ENCODE data around the gene GRIK5. TPM values are rescaled to one million over a fixed set of nuclear protein-coding genes. Genes with fewer than 3 reads are reported as not detected.
"Not testable (repeated sequence)": the region's sequence is repeated elsewhere in the genome, so short reads cannot be mapped to it uniquely, and the experiment has no call there.

Gene GRIK5
- total RNA-seq, 2 experiments from 2014 or later, result 0.59 TPM

DNA sequence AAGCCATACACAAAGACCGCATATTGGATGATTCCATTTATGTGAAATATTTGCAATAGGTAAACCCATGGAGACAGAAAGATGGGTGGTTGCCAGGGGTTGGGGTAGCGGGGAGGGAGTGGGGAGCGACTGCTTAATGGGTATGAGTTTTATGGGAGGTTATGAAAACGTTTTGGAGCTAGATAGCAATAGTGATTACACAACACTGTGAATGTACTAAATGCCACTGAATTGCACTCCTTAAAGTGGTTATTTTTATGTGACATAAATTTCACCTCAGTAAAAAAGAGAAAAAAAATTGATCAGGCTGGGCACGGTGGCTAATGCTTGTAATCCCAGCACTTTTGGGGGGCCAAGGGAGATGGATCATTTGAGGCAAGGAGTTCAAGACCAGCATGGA lies 36.6 kb downstream of the GRIK5 start:
- POLR2A ChIA-PET, result no interaction called here
- CTCF ChIA-PET, result interaction anchor here (0.6 to 0.7 kb wide), 2 partner anchors 16 to 93 kb away, joined by 3 read pairs; no protein-coding TSS in a partner anchor

DNA sequence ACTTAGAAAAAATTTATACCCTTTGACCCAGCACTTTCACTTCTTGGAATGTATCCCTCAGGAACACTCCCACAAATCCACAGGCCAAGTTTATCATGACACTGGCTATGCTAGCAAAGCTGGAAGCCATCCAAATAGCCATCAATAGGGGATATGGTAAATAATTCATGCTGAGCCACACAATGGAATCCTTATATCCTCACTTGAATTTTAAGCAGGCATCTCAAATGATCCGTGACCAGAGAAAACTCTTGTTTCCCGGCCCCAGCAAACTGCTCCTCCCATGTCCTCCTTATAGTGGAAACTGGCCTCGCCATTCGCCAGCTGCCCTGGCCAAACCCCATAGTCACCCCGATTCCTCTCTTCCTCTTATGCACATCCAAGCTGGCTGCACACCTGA lies 37.6 kb downstream of the GRIK5 start:
- ChIA-PET CTCF (no interaction called here), POLR2A (no interaction called here)

DNA sequence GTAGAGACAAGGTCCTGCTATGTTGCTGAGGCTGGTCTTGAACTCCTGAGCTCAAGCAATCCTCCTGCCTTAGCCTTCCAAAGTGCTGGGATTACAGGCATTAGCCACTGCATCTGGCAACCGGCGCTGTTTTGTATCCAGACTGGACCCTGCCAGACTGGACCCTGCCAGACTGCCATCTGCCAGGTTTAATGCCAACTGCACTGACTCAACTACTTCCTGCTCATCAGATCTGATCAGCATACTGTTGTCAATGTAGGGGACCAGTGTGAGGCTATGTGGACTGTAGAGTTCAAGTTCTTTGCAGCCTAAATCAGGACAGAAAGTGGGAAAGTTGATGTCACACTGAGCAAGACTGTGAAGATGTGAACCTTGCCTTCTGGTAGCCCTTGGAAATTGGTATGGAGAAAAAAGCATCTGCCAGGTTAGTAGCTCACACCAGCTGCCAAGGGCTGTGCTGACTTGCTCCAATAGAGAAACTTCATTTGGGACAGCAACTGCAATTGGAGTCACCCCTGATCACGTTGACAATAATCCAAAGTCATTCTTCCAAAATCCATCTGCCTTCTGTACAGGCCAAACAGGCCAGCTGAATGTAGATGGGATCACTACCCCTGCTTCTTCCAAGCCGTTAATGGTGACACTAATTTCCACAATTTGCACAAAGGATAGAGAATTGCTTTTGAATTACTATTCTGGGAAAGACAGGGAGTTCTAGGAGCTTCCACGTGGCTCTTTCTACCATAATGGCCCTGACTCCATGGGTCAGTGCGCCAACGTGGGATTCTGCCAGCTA lies 39.2 kb downstream of the GRIK5 start:
- CTCF ChIA-PET, result interaction anchor here (1.0 kb wide), 1 partner anchor 61 kb away, joined by 3 read pairs; no protein-coding TSS in a partner anchor
- POLR2A ChIA-PET, result no interaction called here

DNA sequence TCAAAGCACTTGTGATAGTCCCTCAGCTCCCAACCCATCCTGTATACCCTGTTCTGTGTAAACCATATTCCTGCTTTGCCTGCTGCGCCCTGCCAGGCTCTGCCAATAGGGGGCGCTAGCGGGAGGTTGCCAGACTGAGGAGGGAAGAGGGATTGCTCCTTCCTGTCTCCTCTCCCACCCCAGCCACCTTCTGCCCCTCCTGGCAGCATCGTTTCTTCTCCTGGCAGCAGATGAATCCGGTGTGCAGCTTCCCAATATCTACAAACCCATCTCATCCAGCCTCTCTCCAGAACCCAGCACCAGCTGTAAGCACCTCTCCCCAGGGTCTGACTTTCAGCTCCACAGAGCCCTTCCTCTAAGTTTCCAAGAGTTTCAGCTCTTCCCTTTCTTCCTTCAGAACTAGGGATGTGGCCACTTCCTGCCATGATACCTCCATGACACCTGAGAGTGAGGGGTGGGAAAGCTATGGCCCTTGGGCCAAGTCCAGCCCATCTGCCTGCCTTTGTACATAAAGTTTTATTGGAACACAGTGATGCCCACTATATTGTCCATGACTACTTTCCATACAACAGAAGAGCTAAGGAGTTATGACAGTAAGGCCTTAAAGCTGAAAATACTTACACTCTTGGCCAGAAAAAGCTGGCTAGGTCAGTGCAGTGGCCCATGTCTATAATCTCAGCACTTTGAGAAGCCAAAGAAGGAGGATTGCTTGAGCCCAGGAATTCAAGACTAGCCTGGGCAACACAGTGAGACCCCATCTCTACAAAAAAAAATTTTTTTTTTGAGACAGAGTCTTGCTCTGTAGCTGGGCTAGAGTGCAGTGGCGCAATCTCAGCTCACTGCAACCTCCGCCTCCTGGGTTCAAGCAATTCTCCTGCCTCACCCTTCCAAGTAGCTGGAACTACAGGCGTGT lies 41.4 kb downstream of the GRIK5 start:
- ChIA-PET POLR2A (interaction anchor here (0.6 kb wide), 2 partner anchors 22 to 153 kb away, joined by 3 read pairs; no protein-coding TSS in a partner anchor), CTCF (interaction anchor here (0.6 to 1.2 kb wide), 3 partner anchors 13 to 1126 kb away, joined by 3 to 5 read pairs (median 5); no protein-coding TSS in a partner anchor)

DNA sequence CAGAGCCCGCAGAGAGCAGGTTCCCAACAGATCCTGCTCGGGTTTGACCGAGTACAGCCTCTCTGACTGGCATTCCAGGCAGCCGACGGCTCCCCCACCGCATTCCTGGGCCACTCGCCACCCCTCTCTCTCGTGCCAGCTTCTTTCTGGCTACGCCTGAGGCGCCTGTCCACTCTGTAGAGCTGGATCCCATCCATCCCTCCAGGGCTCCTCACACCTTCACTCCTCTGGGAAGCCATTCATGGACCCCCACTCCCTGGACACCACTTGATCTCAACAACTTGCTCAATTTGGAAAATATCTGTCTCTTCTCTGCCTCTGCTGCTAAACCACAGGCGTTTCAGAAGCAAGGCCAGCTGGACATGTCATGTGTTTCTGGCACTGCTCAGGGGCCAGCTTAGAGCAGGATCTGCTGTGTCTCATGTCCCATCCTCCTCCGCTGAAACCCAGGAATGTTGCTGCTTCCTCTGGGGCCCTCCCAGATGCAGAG lies 45.3 kb downstream of the GRIK5 start:
- ChIA-PET POLR2A (no interaction called here), CTCF (no interaction called here)

DNA sequence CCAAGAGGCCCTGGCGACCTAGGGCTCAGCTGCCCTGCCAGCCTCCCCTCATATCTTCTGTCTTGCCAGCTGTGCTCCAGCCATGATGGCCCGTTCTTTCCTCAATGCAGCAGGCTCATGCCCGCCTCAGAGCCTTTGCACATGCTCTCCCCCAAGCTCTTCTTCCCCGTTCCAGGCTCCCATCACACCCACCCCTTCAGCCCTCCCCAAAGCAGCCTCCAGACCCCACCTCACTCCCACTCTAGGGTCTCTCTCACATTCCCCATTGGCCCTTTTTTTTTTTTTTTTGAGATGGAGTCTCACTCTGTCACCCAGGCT lies 46.1 kb downstream of the GRIK5 start:
- POLR2A ChIA-PET, result no interaction called here
- CTCF ChIA-PET, result no interaction called here

DNA sequence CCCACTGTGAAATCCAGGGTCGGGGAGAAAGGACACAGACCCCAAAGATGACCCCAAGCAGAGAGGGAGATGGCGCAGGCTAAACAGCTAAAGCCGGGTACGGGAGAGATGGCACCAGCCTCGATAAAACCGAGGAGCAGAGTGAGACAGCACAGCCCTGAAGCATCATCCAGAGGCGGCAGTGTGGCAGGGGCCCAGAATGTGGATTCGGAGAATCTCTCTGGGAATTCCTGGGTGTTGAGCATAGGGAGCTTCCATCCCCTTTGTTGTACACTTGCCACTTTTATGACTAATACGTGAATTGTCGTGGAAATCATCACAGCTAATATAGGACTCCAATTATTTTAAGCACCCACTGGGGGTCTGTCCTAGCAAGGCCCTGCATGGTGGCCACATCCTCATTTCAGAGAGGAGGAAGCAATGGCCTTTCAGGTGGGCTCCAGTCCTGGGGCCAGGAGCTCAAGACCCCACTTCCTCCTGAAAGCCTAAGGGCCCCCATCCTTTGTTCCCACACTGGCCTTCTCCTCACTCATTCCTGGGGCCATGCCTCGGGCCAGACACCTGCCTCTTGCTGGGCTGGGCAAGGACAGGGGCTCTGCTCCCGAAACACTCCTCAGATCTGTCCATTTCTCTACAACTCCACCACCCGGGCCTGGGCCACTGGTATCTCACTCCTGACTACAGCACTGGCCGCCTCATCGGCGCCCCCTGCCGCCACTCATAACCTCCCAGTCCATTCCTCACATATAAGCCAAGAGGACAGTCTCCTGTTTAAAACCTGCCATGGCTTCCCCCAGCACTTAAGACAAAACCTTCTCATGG lies 46.7 kb downstream of the GRIK5 start:
- POLR2A ChIA-PET, result no interaction called here
- CTCF ChIA-PET, result interaction anchor here (0.7 kb wide), 1 partner anchor 33 kb away, joined by 3 read pairs; no protein-coding TSS in a partner anchor

DNA sequence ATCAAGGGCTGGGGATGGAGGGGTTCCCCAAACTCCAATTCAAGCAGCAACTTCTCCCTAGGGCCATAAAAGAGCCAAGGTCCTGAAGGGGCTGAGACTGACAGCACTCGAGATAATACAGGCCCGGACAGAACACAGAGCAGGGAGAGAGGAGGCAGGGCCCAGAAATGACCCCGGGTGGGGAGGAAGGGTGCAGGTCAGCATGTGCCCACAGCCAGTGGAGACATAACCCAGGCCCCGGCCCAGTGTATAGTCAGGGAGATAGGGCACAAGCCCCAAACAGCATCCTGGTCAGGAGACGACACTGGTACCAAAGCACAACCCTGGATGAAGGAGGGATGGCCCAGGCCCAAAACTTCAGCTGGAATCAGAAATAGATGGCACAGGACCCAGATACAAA lies 47.4 kb downstream of the GRIK5 start:
- CTCF ChIA-PET, result interaction anchor here (0.7 kb wide), 1 partner anchor 33 kb away, joined by 3 read pairs; no protein-coding TSS in a partner anchor
- POLR2A ChIA-PET, result no interaction called here

DNA sequence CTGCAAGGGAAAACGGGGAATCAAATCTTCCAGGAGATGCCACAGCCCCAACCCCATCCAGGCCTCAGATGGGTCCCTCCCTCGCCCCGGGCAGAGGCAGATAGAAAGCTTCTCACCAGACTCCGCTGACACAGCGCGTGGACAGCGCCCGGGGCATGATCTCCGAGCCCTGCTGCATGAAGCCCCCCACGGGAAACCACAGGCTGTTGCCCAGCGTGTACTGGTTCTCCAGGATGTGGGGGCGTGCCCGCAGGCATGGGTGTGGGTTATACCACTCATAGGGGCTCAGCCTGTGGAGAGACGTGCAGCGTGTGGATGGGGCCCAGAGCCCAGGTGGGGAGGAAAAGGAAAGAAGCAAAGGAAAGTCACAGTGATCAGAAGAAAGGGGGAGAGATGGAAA lies 48.8 kb downstream of the GRIK5 start:
- ChIA-PET CTCF (no interaction called here), POLR2A (no interaction called here)

DNA sequence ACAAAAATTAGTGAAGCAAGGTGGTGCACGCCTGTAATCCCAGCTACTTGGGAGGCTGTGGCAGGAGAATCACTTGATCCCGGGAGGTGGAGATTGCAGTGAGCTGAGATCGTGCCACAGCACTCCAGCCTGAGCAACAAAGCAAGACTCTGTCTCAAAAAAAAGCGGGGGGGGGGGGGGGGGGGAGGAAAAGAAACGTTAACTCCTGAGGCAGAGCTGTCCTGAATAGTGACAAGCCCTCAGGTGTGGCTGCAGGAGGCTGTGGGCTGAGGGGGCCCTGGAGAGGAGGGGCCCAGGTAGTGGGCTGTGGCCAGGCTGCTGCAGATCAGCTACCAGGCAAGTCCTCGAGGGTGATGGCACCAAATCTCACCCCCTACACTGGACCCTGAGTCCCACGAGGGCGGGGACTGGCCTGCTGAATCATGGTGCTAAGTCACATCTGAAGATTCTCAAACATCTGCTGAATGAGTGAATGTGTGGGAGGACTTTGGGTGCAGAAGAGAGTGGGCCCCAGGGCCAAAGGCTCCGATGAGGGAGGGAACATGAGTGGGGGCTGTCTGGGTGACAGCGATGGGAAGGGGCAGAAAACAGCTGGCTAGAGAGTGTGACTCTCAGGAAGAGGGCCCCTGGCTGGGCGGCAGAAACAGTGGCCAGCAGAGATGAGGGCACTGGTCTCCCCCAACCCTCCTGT lies 51.4 kb downstream of the GRIK5 start:
- ChIA-PET POLR2A (interaction anchor here (0.6 kb wide), 1 partner anchor 328 kb away, joined by 6 read pairs; no protein-coding TSS in a partner anchor), CTCF (no interaction called here)

DNA sequence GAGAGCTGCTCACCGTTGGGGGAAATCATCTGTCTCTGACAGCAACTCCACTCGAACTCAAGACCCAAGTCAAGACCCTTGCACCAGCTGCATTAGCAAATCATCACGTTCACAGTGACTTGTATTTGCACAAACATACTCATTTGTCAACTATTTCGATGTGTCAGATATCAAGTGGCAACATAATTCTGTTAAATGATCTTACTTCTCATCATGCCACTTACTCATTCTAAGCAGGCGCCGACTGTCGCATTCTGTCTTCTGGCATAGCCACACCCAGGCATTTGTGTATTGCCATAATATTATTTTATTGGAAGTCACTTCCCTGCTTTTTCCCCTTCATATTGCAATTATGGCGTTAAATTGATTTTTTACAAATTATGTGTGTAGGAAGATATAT lies 53.0 kb downstream of the GRIK5 start:
- POLR2A ChIA-PET, result no interaction called here
- CTCF ChIA-PET, result no interaction called here

DNA sequence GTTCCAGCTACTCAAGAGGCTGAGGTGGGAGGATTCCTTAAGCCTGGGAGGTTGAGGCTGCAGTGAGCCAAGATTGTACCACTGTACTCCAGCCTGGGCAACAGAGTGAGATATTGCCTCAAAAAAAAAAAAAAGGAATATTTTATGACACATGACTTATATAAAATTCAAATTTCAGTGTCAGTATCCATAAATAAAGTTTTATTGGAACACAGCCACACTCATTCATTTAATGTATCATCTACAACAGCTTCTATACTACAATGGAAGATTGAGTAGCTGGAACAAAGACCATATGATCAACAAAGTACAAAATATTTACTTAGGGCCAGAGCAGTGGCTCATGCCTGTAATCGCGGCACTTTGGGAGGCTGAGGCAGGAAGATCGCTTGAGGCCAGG lies 57.3 kb downstream of the GRIK5 start:
- CTCF ChIA-PET, result interaction anchor here (1.2 kb wide), 1 partner anchor 22 kb away, joined by 3 read pairs; no protein-coding TSS in a partner anchor
- POLR2A ChIA-PET, result not testable (repeated sequence)

DNA sequence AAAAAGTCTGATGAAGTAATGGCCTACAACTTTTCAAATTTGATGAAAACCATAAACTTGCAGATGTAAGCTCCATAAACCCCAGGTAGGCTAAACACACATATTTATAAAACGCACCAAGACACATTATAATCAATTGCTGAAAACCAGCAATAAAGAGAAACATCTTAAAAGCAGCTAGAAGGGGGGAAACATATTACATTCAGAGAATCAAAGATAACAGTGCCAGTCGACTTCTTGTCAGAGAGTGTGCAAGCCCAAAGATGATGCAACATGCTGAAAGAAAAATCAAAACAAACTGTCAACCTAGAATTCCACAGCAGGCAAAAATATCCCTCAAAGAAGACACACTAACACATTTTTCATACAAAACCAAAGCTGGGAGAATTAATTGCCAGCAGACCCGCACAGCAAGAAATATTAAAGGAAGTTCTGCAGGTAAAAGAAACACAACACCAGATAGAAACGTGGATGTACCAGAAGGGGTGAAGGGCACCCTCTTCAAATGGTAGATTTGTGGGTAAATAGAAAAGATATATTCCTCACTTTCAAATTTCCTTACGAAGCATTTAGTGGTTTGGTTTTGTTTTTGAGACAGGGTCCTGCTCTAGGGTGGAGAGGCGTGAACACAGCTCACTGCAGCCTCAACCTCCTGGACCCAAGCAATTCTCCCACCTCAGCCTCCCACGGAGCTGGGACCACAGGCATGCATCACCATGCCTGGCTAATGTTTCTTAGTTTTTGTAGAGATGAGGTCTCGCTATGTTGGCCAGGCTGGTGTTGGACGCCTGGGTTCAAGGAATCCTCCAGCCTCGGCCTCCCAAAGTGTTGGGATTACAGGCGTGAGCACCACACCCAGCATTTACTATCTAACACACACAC lies 59.5 kb downstream of the GRIK5 start:
- ChIA-PET POLR2A (no interaction called here), CTCF (interaction anchor here (1.8 kb wide), 1 partner anchor 17 kb away, joined by 5 read pairs; no protein-coding TSS in a partner anchor)

DNA sequence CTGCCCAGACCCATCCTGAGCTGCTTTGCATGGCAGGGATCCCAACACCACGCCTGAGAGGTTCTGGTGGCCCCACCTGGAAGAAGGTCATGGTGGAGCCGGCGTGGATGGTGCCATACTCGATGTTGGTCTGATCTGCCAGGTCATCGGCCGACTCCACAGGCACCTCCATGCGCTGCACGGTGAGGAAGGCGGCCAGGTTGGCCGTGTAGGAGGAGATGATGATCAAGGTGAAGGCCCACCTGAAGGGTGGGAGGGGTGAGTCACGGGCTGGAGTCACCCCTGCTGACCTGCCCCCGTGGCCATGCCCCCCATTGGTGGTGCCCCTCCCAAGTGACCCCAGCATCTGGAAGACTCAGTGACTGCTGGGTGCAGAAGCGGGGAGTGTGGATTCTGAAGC lies 63.4 kb downstream of the GRIK5 start:
- POLR2A ChIA-PET, result interaction anchor here (0.7 kb wide), 1 partner anchor 22 kb away, joined by 3 read pairs; no protein-coding TSS in a partner anchor
- CTCF ChIA-PET, result no interaction called here

DNA sequence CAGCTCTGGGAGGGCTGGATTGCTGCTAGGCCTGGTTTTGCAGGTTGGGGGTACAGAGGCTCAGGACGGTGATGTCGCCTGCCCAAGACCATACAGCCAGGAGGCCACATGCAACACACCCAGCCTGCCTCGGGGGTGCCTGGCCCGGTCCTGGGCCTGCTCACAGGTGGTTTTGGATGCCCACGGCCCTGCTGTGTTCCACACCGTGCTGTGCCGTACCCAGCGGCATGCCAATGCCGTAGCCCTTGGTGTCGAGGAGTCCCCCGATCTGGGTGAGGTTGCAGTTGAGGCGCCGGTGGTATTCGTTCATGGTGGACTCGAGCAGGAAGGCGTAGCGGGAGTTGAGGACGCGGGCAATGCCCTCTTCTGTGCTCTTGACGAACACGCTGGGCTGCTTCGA lies 64.5 kb downstream of the GRIK5 start:
- ChIA-PET CTCF (no interaction called here), POLR2A (no interaction called here)

DNA sequence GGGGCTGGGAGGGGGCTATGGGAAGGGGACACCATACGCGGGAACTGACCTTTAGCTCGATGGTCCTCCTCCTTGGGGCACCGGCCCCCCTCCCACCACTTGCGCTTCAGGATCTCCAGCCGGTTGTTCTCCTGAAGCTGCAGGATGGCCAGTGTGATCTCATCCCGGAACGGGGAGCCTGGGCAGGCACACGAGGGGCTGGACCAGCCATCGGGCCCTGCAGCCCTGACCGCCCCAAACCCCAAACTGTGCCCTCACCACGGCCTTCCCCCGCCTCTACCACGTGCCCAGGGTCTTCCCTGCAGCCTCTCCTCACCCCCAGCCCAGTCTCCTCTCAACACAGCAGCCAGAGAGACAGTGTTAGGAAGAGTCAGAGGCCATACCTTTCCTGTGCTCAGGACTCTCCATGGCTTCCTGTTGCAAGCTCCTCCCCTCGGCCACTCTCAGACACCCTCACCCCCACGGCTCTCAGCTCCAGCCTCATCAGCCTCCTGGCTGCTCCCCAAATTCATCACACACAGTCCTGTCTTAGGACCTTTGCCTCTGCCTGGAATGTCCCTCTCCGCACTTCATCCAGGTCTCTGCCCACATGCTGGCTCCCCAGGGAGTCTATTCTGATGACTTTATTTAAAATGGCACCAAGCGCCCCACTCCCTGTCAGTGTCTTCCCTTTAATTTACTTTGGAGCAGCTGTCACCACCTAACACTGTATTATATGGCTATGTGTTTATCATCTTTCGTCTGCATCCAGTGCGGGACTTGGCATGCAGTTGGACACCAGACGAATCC lies 66.3 kb downstream of the GRIK5 start:
- CTCF ChIA-PET, result no interaction called here
- POLR2A ChIA-PET, result no interaction called here

DNA sequence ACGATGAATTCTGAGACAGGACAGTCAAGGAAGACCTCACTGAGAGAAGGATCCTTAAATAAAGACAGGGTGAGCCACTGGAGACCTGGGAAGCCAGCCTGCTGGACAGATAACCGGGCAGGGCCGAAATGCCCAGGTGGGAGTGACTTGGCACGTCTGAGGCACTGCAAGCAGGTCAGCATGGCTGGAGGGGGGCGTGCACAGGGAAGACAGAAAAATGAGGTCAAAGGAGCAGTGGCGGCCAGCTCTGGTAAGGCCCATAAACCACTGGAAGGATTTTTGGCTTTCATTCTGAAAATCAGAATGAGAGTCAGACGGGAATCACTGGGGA lies 70.2 kb downstream of the GRIK5 start:
- POLR2A ChIA-PET, result no interaction called here
- CTCF ChIA-PET, result interaction anchor here (0.8 to 1.3 kb wide), 4 partner anchors 14 to 164 kb away, joined by 3 to 4 read pairs (median 3); no protein-coding TSS in a partner anchor
